ENCODE measurements around the gene FBXL20.
"Not testable (repeated sequence)": the region's sequence is repeated elsewhere in the genome, so short reads cannot be mapped to it uniquely, and the experiment has no call there.

DNA sequence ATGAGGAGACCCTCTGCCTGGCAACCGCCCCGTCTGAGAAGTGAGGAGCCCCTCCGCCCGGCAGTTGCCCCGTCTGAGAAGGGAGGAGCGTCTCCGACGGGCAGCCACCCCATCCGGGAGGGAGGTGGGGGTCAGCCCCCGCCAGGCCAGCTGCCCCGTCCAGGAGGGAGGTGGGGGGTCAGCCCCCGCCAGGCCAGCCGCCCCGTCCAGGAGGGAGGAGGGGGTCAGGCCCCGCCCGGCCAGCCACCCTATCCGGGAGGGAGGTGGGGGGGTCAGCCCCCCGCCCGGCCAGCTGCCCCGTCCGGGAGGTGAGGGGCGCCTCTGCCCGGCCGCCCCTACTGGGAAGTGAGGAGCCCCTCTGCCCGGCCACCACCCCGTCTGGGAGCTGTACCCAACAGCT, 63.8 kb downstream of the FBXL20 start:
- not testable (repeated sequence) for TF ChIP-seq POLR2A (IDR thresholded peaks at IDR 0.05; ENCODE audit: control extremely low read depth in 1 of 2, low read depth in 2 of 2, low read length in 2 of 2); YY1 (IDR thresholded peaks at IDR 0.05; ENCODE audit: low read depth, low read length); EGR1 (IDR thresholded peaks at IDR 0.05; ENCODE audit: borderline replicate concordance, low read depth, low read length); TCF12 (IDR thresholded peaks at IDR 0.05; ENCODE audit: low read depth, low read length); RBBP5 (IDR thresholded peaks at IDR 0.05; ENCODE audit: borderline replicate concordance, low read depth, low read length)
- TF ChIP-seq, protein P1, sequence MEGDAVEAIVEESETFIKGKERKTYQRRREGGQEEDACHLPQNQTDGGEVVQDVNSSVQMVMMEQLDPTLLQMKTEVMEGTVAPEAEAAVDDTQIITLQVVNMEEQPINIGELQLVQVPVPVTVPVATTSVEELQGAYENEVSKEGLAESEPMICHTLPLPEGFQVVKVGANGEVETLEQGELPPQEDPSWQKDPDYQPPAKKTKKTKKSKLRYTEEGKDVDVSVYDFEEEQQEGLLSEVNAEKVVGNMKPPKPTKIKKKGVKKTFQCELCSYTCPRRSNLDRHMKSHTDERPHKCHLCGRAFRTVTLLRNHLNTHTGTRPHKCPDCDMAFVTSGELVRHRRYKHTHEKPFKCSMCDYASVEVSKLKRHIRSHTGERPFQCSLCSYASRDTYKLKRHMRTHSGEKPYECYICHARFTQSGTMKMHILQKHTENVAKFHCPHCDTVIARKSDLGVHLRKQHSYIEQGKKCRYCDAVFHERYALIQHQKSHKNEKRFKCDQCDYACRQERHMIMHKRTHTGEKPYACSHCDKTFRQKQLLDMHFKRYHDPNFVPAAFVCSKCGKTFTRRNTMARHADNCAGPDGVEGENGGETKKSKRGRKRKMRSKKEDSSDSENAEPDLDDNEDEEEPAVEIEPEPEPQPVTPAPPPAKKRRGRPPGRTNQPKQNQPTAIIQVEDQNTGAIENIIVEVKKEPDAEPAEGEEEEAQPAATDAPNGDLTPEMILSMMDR (IDR thresholded peaks at IDR 0.05; ENCODE audit: control extremely low read depth in 1 of 3, insufficient read depth in 1 of 3, low read depth in 1 of 3, low read length in 3 of 3), result not testable (repeated sequence)
- TF ChIP-seq, protein P2, sequence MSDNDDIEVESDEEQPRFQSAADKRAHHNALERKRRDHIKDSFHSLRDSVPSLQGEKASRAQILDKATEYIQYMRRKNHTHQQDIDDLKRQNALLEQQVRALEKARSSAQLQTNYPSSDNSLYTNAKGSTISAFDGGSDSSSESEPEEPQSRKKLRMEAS (IDR thresholded peaks at IDR 0.05), result not testable (repeated sequence)

All from H1 (cell line).